GM12891 (cell line): ENCODE measurements around the gene ZNF236.

Experiments used
- PAX5 ChIP-seq: IDR thresholded peaks from 2 replicates; pipeline ENCODE4 v1.6.1; 2011; ENCODE audit warnings: low read length, moderate library complexity, mild to moderate bottlenecking; ENCODE audit not compliant: insufficient read depth, severe bottlenecking
- POLR2A ChIP-seq: IDR thresholded peaks from 2 replicates; pipeline ENCODE4 v1.6.1; 2011; ENCODE audit warnings: low read depth, low read length, control low read depth
- POLR2AphosphoS5 ChIP-seq: IDR thresholded peaks from 2 replicates; pipeline ENCODE4 v1.6.1; 2011; ENCODE audit warnings: low read depth, low read length, control low read depth
- SPI1 ChIP-seq: IDR thresholded peaks from 2 replicates; pipeline ENCODE4 v1.6.1; 2011; ENCODE audit warnings: low read depth, low read length, control low read depth
- TAF1 ChIP-seq: IDR thresholded peaks from 2 replicates; pipeline ENCODE4 v1.6.1; 2011; ENCODE audit warnings: low read depth, low read length, control low read depth

- TF ChIP-seq POLR2AphosphoS5 (no peak), POLR2A (no peak), TAF1 (no peak), SPI1 (no peak), PAX5 (no peak)
Measured at GRCh38 chr18:76979906-76980305, 157.5 kb downstream of the ZNF236 start.
